Body of pancreas (tissue), 4 donors: ENCODE data around the gene CBL. TPM values are rescaled to one million over a fixed set of nuclear protein-coding genes. Genes with fewer than 3 reads are reported as not detected.
"Not testable (repeated sequence)": the region's sequence is repeated elsewhere in the genome, so short reads cannot be mapped to it uniquely, and the experiment has no call there.

Experiments
- ATAC-seq: fragments of 150-250 bp; one replicate; pipeline ENCODE4 v1.9.1; 2016
- DNase-seq, 4 donors: peaks; one replicate each; pipeline ENCODE4 v3.0.0-alpha.2; 2019
- H3K27ac ChIP-seq, 4 donors: fragments of 200-600 bp; sonication (generic); 1 replicate in 3 of 4; 2 replicates in 1 of 4; pipeline versions ENCODE4 v1.5.1 to v1.6.1; 2016 to 2019; ENCODE audit warnings: mild to moderate bottlenecking in 1 of 4, mixed read lengths in 1 of 4, moderate library complexity in 1 of 4
- H3K27me3 ChIP-seq, 2 donors: fragments of 200-600 bp; sonication (generic); one replicate each; pipeline ENCODE4 v1.6.0; 2016; ENCODE audit warnings: mild to moderate bottlenecking in 1 of 2
- H3K36me3 ChIP-seq, 2 donors: fragments of 200-600 bp; sonication (generic); replicated peaks in 1 of 2; 2 replicates each; pipeline ENCODE4 v1.5.1; 2016; ENCODE audit warnings: low read depth in 2 of 2; ENCODE audit not compliant: insufficient read depth in 1 of 2
- H3K4me1 ChIP-seq: fragments of 200-600 bp; sonication (generic); one replicate; pipeline ENCODE4 v1.6.0; 2016
- H3K4me3 ChIP-seq, 2 donors: fragments of 200-600 bp; sonication (generic); 1 replicate in 1 of 2; 2 replicates in 1 of 2; pipeline ENCODE4 v1.5.1; 2016 to 2019
- H3K9me3 ChIP-seq, 3 donors: fragments of 200-600 bp; sonication (generic); 1 replicate in 2 of 3; 2 replicates in 1 of 3; pipeline ENCODE4 v1.5.1; 2016
- CTCF ChIP-seq, 7 experiments: fragments of 450-650 bp in 4 of 7; fragments of 200-600 bp in 3 of 7; sonication (generic) in 3 of 7; IDR thresholded peaks; one replicate each; pipeline ENCODE4 v1.5.1; 2016 to 2019; ENCODE audit warnings: antibody characterized with exemption in 7 of 7
- POLR2A ChIP-seq, 3 donors: fragments of 450-650 bp; IDR thresholded peaks; one replicate each; pipeline ENCODE4 v1.6.1; 2016; ENCODE audit warnings: antibody characterized with exemption in 3 of 3, mild to moderate bottlenecking in 2 of 3
- WGBS, 2 donors: methylation state at CpG; one replicate each; pipeline ENCODE4 v1.1.5; 2017; 5-methylcytosine and 5-hydroxymethylcytosine counted together
- intact Hi-C: fragments of 100-400 bp; cut with DNase I; formaldehyde crosslinking; loops from one replicate; pipeline ENCODE4 v1.15.1; 2023
- total RNA-seq, 2 donors: library from RNA; depleted of rRNA; stranded (reverse); fragments of >200 nt; gene quantifications; one replicate each; pipeline ENCODE4 v1.1.0, GENCODE V29; 2016

The CBL gene
- total RNA-seq, 2 donors from 2014 or later: 3.0 to 6.5 TPM

- Histone ChIP-seq H3K4me3 (no peak overlapping the region), H3K9me3 (no peaks in the 10 kb centered on the region), H3K36me3 (no peaks in the 10 kb centered on the region), H3K27ac (no peak overlapping the region), H3K4me1 (peaks cover 19% of the 10 kb centered on the region), H3K27me3 (no peaks in the 10 kb centered on the region)
- 84 to 89% methylated on average over 3 of the region's 3 CpGs for WGBS, 2 donors
- TF ChIP-seq CTCF (IDR thresholded peaks at IDR 0.05) (no peak), POLR2A (IDR thresholded peaks at IDR 0.05) (no peak)
- ATAC-seq: no peak
- intact Hi-C loops: no loop called here
- DNase-seq: no peak
Observed at GRCh38 chr11:119210050-119210449, 3.9 kb downstream of the CBL start.

GRCh38 chr11:119218141-119218878 is 12.2 kb downstream of the CBL start:
- WGBS, 2 donors: 86 to 88% methylated on average over 8 of the region's 8 CpGs
- no peak for ATAC-seq
- H3K36me3 ChIP-seq: no peaks in the 10 kb centered on the region
- H3K9me3 ChIP-seq: no peaks in the 10 kb centered on the region
- intact Hi-C loops: no loop called here
- no peak for TF ChIP-seq CTCF (IDR thresholded peaks at IDR 0.05)
- no peak for TF ChIP-seq POLR2A (IDR thresholded peaks at IDR 0.05)
- H3K4me1 ChIP-seq: peaks cover 7% of the 10 kb centered on the region
- DNase-seq: no peak
- no peak overlapping the region for H3K4me3 ChIP-seq
- no peak overlapping the region for H3K27ac ChIP-seq
- H3K27me3 ChIP-seq: no peaks in the 10 kb centered on the region

GRCh38 chr11:119222308-119222707 is 16.2 kb downstream of the CBL start:
- Histone ChIP-seq H3K27me3 (no peaks in the 10 kb centered on the region), H3K9me3 (no peaks in the 10 kb centered on the region), H3K36me3 (no peaks in the 10 kb centered on the region), H3K4me3 (no peak overlapping the region), H3K27ac (no peak overlapping the region), H3K4me1 (no peaks in the 10 kb centered on the region)
- intact Hi-C loops: no loop called here
- 5 to 12% methylated on average over 2 of the region's 2 CpGs for WGBS, 2 donors
- no peak for ATAC-seq
- no peak for DNase-seq
- no peak for TF ChIP-seq CTCF (IDR thresholded peaks at IDR 0.05)
- TF ChIP-seq POLR2A (IDR thresholded peaks at IDR 0.05): no peak

GRCh38 chr11:119222891-119223290 is 16.8 kb downstream of the CBL start:
- TF ChIP-seq CTCF (IDR thresholded peaks at IDR 0.05) (no peak), POLR2A (IDR thresholded peaks at IDR 0.05) (no peak)
- no peaks in the 10 kb centered on the region for H3K9me3 ChIP-seq
- no peak overlapping the region for H3K27ac ChIP-seq
- DNase-seq (no peak), ATAC-seq (no peak)
- no peak overlapping the region for H3K4me3 ChIP-seq
- H3K36me3 ChIP-seq: no peaks in the 10 kb centered on the region
- no peaks in the 10 kb centered on the region for H3K4me1 ChIP-seq
- intact Hi-C loops: no loop called here
- H3K27me3 ChIP-seq: no peaks in the 10 kb centered on the region
- 97 to 98% methylated on average over 5 of the region's 5 CpGs for WGBS, 2 donors

GRCh38 chr11:119223856-119224255 is 17.7 kb downstream of the CBL start:
- TF ChIP-seq POLR2A (IDR thresholded peaks at IDR 0.05): no peak
- TF ChIP-seq CTCF (IDR thresholded peaks at IDR 0.05): no peak
- DNase-seq (no peak), ATAC-seq (no peak)
- Histone ChIP-seq H3K4me3 (no peak overlapping the region), H3K9me3 (no peaks in the 10 kb centered on the region), H3K27ac (no peak overlapping the region), H3K27me3 (no peaks in the 10 kb centered on the region), H3K4me1 (no peaks in the 10 kb centered on the region), H3K36me3 (no peaks in the 10 kb centered on the region)
- intact Hi-C loops: no loop called here
- 85 to 100% methylated on average over 1 of the region's 1 CpG for WGBS, 2 donors

- DNase-seq, H3K36me3 ChIP-seq, ATAC-seq, H3K27ac ChIP-seq, H3K9me3 ChIP-seq, H3K27me3 ChIP-seq, H3K4me3 ChIP-seq, intact Hi-C loops, H3K4me1 ChIP-seq: not testable (repeated sequence)
- 89% methylated on average over 9 of the region's 9 CpGs for WGBS, 2 donors
Observed at GRCh38 chr11:119228535-119229287, 22.6 kb downstream of the CBL start.
